Effector memory CD8-positive, alpha-beta T cell (primary cell): Measurements from ENCODE around the gene TAS2R13.
A peak's percentile ranks its signal among the peaks of the same experiment; 100 is the strongest.

Experiments
- ATAC-seq: fragments of 150-1000 bp; cut with Tn5 transposase; replicated peaks from 2 replicates; pipeline ENCODE4 v1.10.0; 2021; ENCODE audit warnings: mild to moderate bottlenecking, moderate library complexity
- DNase-seq, 3 experiments: peaks; one replicate each; pipeline ENCODE4 v3.0.0; 2021
- H3K27ac Mint-ChIP-seq, 2 donors: one replicate each; pipeline ENCODE4 v1.8.0; 2022; ENCODE audit warnings: mild to moderate bottlenecking in 2 of 2, mixed read lengths in 2 of 2, moderate library complexity in 2 of 2
- H3K27me3 Mint-ChIP-seq, 2 donors: one replicate each; pipeline ENCODE4 v1.8.0; 2022; ENCODE audit warnings: mixed read lengths in 2 of 2
- H3K36me3 Mint-ChIP-seq: one replicate; pipeline ENCODE4 v1.8.0; 2022; ENCODE audit warnings: mild to moderate bottlenecking, moderate library complexity, mixed read lengths; ENCODE audit not compliant: insufficient read depth
- H3K4me1 Mint-ChIP-seq, 2 donors: one replicate each; pipeline ENCODE4 v1.8.0; 2022; ENCODE audit warnings: low read depth in 2 of 2, mixed read lengths in 2 of 2
- H3K4me3 Mint-ChIP-seq, 2 donors: one replicate each; pipeline ENCODE4 v1.8.0; 2022; ENCODE audit warnings: mild to moderate bottlenecking in 2 of 2, mixed read lengths in 2 of 2, moderate library complexity in 2 of 2
- H3K9me3 Mint-ChIP-seq, 2 donors: one replicate each; pipeline ENCODE4 v1.8.0; 2022; ENCODE audit warnings: mixed read lengths in 2 of 2
- total RNA-seq, 9 experiments: gene quantifications; one replicate each; lab custom pipeline; 2026; lab: John Stamatoyannopoulos, UW

The TAS2R13 gene
- total RNA-seq = 0 to 6.9 (median 0.51) reads per million in 9 experiments

- no peaks in the 10 kb centered on the region for H3K36me3 Mint-ChIP-seq
- ATAC-seq (no peak), DNase-seq (no peak)
- H3K4me1 Mint-ChIP-seq = no peaks in the 10 kb centered on the region
- no peaks in the 10 kb centered on the region for H3K27me3 Mint-ChIP-seq
- H3K9me3 Mint-ChIP-seq = peaks cover 0 to 3% of the 10 kb centered on the region in 2 donors
- H3K27ac Mint-ChIP-seq = no peak within 1 kb of the TSS
- H3K4me3 Mint-ChIP-seq = no peak within 1 kb of the TSS
Observed at GRCh38 chr12:10909462-10909861, at the start of gene TAS2R13. TAS2R13 (minus strand) TSS chr12:10909562; CDS start chr12:10909298, 264 bp downstream.

DNA sequence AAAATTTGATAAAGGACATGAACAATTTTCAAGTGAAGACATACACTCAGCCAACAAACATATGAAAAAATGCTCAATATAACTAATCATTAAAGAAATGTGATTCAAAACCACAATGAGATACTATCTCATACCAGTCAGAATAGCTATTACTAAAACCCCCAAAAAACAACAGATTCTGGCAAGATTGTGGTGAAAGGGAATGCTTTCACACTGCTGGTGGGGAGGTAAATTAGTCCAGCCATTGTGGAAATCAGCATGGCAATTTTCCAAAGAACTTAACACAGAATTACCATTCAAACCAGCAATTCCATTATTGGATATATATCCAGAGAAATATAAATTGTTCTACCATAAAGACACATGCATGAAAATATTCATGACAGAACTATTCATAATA, 48.4 kb upstream of the TAS2R13 start:
- ATAC-seq (no peak), DNase-seq (no peak)
- Mint-ChIP-seq H3K4me3 (no peak overlapping the region), H3K27me3 (no peaks in the 10 kb centered on the region), H3K4me1 (peaks cover 38 to 50% of the 10 kb centered on the region in 2 donors), H3K27ac (peak overlapping the region in 1 of 2 donors; percentile 4), H3K9me3 (peaks cover 0 to 2% of the 10 kb centered on the region in 2 donors), H3K36me3 (peaks cover 2% of the 10 kb centered on the region)

DNA sequence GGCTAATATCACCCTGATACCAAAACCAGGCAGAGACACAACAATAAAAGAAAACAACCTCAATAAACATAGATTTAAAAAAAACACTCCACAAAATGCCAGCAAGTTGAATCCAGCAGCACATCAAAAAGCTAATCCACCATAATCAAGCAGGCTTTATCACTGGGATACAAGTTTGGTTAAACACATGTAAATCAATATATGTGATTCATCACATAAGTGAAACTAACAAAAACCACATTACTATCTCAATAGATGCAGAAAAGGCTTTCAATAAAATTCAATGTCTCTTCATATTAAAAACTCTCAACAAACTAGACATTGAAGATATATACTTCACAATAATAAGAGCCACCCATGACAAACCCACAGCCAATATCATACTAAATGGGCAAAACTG, 46.7 kb upstream of the TAS2R13 start:
- H3K27ac Mint-ChIP-seq = no peak overlapping the region
- no peaks in the 10 kb centered on the region for H3K27me3 Mint-ChIP-seq
- H3K4me3 Mint-ChIP-seq = no peak overlapping the region
- peaks cover 0 to 2% of the 10 kb centered on the region in 2 donors for H3K9me3 Mint-ChIP-seq
- peaks cover 2% of the 10 kb centered on the region for H3K36me3 Mint-ChIP-seq
- H3K4me1 Mint-ChIP-seq = peaks cover 36 to 42% of the 10 kb centered on the region in 2 donors
- no peak for ATAC-seq
- no peak for DNase-seq

DNA sequence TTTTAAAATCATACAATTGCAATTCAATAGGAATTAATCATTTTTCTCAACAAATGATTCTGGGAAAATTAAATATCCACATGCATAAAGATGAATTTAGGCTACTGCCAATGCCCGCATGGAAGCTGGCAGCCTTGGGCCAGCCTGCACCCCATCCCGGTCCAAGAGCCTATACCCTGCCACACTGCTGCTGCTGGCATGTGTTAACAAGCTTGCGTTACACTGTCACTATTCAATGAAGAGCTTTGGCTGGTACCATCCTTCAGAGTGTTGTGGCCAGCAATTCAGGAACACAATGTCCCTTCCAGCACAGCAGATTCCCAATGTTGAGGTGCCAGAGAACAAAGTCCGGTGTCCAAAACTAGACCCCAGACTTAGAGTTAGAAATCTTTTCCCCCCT, 43.3 kb upstream of the TAS2R13 start:
- Mint-ChIP-seq H3K4me3 (no peak overlapping the region), H3K9me3 (peaks cover 0 to 2% of the 10 kb centered on the region in 2 donors), H3K4me1 (peaks cover 21 to 30% of the 10 kb centered on the region in 2 donors), H3K36me3 (no peaks in the 10 kb centered on the region), H3K27ac (no peak overlapping the region), H3K27me3 (no peaks in the 10 kb centered on the region)
- ATAC-seq (no peak), DNase-seq (no peak)

DNA sequence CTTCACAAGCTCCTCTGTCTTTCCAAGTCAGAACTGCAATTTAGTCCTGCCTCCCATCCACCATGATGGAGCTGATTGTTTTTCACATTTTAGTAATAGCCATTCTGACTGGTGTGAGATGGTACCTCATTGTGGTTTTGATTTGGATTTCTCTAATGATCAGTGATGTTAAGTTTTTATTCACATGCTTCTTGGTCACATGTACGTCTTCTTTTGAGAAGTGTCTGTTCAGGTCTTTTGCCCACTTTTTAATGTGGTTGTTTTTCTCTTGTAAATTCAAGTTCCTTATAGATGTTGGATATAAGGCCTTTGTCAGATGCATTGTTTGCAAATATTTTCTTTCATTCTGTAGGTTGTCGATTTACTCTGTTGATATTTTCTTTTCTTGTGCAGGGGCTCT, 33.8 kb upstream of the TAS2R13 start:
- DNase-seq (no peak), ATAC-seq (no peak)
- Mint-ChIP-seq H3K36me3 (no peaks in the 10 kb centered on the region), H3K4me1 (no peaks in the 10 kb centered on the region), H3K27me3 (no peaks in the 10 kb centered on the region), H3K9me3 (no peaks in the 10 kb centered on the region), H3K4me3 (no peak overlapping the region), H3K27ac (peak overlapping the region in 1 of 2 donors; percentile 26)

- DNase-seq (no peak), ATAC-seq (no peak)
- peak overlapping the region in 1 of 2 donors; percentile 36 for H3K27ac Mint-ChIP-seq
- H3K27me3 Mint-ChIP-seq = no peaks in the 10 kb centered on the region
- H3K36me3 Mint-ChIP-seq = no peaks in the 10 kb centered on the region
- no peaks in the 10 kb centered on the region for H3K9me3 Mint-ChIP-seq
- H3K4me1 Mint-ChIP-seq = no peaks in the 10 kb centered on the region
- H3K4me3 Mint-ChIP-seq = no peak overlapping the region
Observed at GRCh38 chr12:10941916-10942607, 32.7 kb upstream of the TAS2R13 start.

- Mint-ChIP-seq H3K36me3 (no peaks in the 10 kb centered on the region), H3K27ac (no peak overlapping the region), H3K4me3 (no peak overlapping the region), H3K4me1 (no peaks in the 10 kb centered on the region), H3K27me3 (no peaks in the 10 kb centered on the region), H3K9me3 (no peaks in the 10 kb centered on the region)
- no peak for ATAC-seq
- DNase-seq = no peak
Observed at GRCh38 chr12:10941369-10941768, 32.0 kb upstream of the TAS2R13 start.

- H3K9me3 Mint-ChIP-seq = no peaks in the 10 kb centered on the region
- no peak overlapping the region for H3K27ac Mint-ChIP-seq
- ATAC-seq (no peak), DNase-seq (no peak)
- no peaks in the 10 kb centered on the region for H3K36me3 Mint-ChIP-seq
- H3K4me3 Mint-ChIP-seq = no peak overlapping the region
- H3K4me1 Mint-ChIP-seq = no peaks in the 10 kb centered on the region
- H3K27me3 Mint-ChIP-seq = no peaks in the 10 kb centered on the region
Observed at GRCh38 chr12:10940389-10940788, 31.0 kb upstream of the TAS2R13 start.

DNA sequence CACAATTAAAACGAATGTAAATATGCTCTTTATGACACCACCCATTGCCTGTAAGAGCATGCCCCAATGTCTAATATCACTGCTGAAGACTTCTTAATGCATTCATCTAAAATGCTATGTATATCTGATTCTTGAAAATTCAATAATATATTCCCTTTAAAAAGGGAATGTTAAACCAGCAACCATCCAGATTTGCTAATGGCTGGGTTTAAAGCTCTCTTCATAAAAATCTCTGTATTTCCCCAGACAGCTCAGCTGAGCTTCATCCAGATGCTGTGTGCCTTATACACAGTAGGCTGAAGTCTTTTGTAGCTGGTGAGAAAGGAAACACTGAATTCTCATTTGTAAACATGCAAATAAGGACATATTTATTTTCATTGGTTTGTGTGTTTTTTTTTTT, 29.8 kb upstream of the TAS2R13 start, which contains the start of gene TAS2R14:
TAS2R14 (minus strand) TSS at position 101 of the 400 bp plus-strand sequence; CDS start at position 45, 56 bp downstream.
- H3K4me3 Mint-ChIP-seq = no peak within 1 kb of the TSS
- H3K4me1 Mint-ChIP-seq = no peaks in the 10 kb centered on the region
- H3K9me3 Mint-ChIP-seq = no peaks in the 10 kb centered on the region
- no peak for ATAC-seq
- no peak for DNase-seq
- no peak within 1 kb of the TSS for H3K27ac Mint-ChIP-seq
- no peaks in the 10 kb centered on the region for H3K27me3 Mint-ChIP-seq
- no peaks in the 10 kb centered on the region for H3K36me3 Mint-ChIP-seq

GRCh38 chr12:10936506-10936905, 27.1 kb upstream of the TAS2R13 start:
- H3K9me3 Mint-ChIP-seq = no peaks in the 10 kb centered on the region
- ATAC-seq = no peak
- no peak for DNase-seq
- no peaks in the 10 kb centered on the region for H3K36me3 Mint-ChIP-seq
- no peak overlapping the region for H3K4me3 Mint-ChIP-seq
- no peak overlapping the region for H3K27ac Mint-ChIP-seq
- peaks cover 0 to 2% of the 10 kb centered on the region in 2 donors for H3K4me1 Mint-ChIP-seq
- no peaks in the 10 kb centered on the region for H3K27me3 Mint-ChIP-seq

DNA sequence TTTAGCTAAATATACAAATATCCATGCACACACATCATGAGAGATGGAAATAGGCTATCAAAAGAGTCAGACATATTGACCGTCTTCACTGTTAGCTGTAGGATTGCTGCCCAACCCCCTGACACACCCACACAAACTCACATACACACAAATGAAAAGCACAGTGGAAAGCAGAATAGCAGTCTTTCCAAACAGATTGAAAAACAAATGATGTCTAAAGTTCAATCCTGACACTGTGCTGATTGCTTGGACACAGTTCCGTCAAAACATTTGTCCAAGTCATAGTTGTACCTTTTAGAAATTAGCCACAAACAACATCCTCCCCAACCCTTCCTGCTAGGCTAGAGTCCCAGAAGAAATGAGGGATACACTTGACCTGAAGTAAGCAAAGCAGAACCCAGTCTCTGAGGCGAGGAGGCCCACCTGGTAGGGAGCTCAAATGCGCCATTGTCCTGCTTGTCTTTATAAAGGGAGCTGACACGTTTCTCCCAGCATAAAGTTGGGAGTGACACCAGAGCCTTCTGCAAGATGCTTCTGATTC, 19.5 kb upstream of the TAS2R13 start, which contains the start of gene PRH2:
PRH2 (plus strand) TSS at position 491 of the 541 bp plus-strand sequence; CDS start at position 529, 38 bp downstream.
- Mint-ChIP-seq H3K4me1 (peaks cover 0 to 4% of the 10 kb centered on the region in 2 donors), H3K36me3 (no peaks in the 10 kb centered on the region), H3K4me3 (no peak within 1 kb of the TSS), H3K9me3 (no peaks in the 10 kb centered on the region), H3K27ac (no peak within 1 kb of the TSS), H3K27me3 (no peaks in the 10 kb centered on the region)
- no peak for DNase-seq
- no peak for ATAC-seq

DNA sequence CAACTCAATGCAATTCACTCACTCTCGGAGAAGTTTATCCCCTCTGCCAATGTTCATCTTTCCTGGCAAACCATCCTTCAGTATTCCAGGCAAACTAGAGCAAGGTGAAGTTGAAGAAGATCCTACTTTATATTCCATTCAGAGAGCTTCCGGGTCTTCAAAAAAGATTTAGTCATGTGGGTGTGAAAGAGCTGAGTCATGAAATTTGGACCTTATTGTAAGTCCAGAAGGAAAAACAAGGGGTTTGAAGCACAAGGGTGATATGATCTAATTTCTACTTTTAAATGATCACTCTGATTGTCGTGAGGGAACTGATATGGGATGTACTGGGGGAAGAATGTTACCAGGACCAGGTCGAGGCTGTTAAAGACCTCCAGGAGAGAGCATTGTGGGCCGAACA, 16.9 kb upstream of the TAS2R13 start:
- Mint-ChIP-seq H3K27me3 (no peaks in the 10 kb centered on the region), H3K4me3 (no peak overlapping the region), H3K9me3 (no peaks in the 10 kb centered on the region), H3K4me1 (peaks cover 0 to 2% of the 10 kb centered on the region in 2 donors), H3K27ac (no peak overlapping the region), H3K36me3 (no peaks in the 10 kb centered on the region)
- ATAC-seq = no peak
- DNase-seq = no peak

GRCh38 chr12:10919809-10920208, 10.4 kb upstream of the TAS2R13 start:
- Mint-ChIP-seq H3K36me3 (no peaks in the 10 kb centered on the region), H3K27ac (no peak overlapping the region), H3K9me3 (no peaks in the 10 kb centered on the region), H3K27me3 (no peaks in the 10 kb centered on the region), H3K4me3 (no peak overlapping the region), H3K4me1 (no peaks in the 10 kb centered on the region)
- no peak for ATAC-seq
- DNase-seq = no peak

GRCh38 chr12:10910380-10910779, 1.0 kb upstream of the TAS2R13 start:
- Mint-ChIP-seq H3K27me3 (no peaks in the 10 kb centered on the region), H3K4me1 (no peaks in the 10 kb centered on the region), H3K36me3 (no peaks in the 10 kb centered on the region), H3K4me3 (no peak overlapping the region), H3K27ac (no peak overlapping the region), H3K9me3 (no peaks in the 10 kb centered on the region)
- ATAC-seq (no peak), DNase-seq (no peak)
